ENCODE data around the gene ABCC4. TPM values are rescaled to one million over a fixed set of nuclear protein-coding genes. Genes with fewer than 3 reads are reported as not detected.

Gene ABCC4
- total RNA-seq, 1 donor from 2014 or later: 19.0 TPM

DNA sequence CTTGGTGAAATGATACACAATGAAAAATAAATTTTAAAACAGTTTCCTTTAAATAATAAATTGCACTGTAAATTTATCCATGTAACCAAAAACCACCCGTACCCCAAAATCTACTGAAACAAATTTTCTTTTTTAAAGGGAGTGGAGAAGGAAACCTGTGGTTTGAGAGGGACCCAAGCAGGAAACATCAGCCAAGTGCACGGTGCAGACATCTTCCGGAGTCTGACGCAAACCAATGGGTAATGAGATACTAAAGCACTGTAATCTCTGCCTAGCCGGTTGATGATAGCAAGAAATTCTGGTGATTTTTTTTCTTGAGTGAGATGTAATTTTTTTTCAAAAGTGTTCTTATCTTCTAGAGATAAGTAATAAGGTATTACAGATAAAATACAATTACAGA, 115.4 kb downstream of the ABCC4 start:
- H3K9me3 Mint-ChIP-seq (ENCODE audit: unreplicated experiment): no peaks in the 10 kb centered on the region
- no peak overlapping the region for H3K27ac Mint-ChIP-seq (ENCODE audit: unreplicated experiment)
- no peaks in the 10 kb centered on the region for H3K27me3 Mint-ChIP-seq (ENCODE audit: unreplicated experiment)
- H3K36me3 Mint-ChIP-seq (ENCODE audit: low read depth, unreplicated experiment): no peaks in the 10 kb centered on the region
- peak overlapping the region; percentile 2 for H3K4me3 Mint-ChIP-seq (ENCODE audit: unreplicated experiment)
- no peaks in the 10 kb centered on the region for H3K4me1 Mint-ChIP-seq (ENCODE audit: unreplicated experiment)
- no peak for DNase-seq (ENCODE audit: low spot score)
- TF ChIP-seq, protein P1, sequence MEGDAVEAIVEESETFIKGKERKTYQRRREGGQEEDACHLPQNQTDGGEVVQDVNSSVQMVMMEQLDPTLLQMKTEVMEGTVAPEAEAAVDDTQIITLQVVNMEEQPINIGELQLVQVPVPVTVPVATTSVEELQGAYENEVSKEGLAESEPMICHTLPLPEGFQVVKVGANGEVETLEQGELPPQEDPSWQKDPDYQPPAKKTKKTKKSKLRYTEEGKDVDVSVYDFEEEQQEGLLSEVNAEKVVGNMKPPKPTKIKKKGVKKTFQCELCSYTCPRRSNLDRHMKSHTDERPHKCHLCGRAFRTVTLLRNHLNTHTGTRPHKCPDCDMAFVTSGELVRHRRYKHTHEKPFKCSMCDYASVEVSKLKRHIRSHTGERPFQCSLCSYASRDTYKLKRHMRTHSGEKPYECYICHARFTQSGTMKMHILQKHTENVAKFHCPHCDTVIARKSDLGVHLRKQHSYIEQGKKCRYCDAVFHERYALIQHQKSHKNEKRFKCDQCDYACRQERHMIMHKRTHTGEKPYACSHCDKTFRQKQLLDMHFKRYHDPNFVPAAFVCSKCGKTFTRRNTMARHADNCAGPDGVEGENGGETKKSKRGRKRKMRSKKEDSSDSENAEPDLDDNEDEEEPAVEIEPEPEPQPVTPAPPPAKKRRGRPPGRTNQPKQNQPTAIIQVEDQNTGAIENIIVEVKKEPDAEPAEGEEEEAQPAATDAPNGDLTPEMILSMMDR (IDR thresholded peaks at IDR 0.05; ENCODE audit: unreplicated experiment): no peak

DNA sequence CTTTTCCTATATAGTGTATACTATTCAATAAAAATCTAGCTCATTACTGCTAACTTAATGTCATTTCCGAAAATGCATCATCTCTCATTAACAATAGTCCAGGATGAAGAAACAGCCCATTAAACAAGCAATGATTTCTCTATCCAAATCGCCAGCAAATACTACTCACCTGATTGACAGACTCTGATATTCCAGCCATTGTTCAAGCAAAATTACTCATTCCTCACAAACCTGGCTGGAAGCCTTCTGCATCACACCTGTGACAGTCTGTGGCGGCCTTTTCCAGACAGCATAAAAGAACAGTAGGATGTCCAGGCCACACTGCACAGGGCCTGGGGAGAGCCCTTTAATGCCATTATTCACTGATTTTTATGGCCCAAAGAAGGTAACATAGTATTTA, 115.9 kb downstream of the ABCC4 start:
- no peak overlapping the region for H3K4me3 Mint-ChIP-seq (ENCODE audit: unreplicated experiment)
- DNase-seq (ENCODE audit: low spot score): no peak
- no peaks in the 10 kb centered on the region for H3K27me3 Mint-ChIP-seq (ENCODE audit: unreplicated experiment)
- TF ChIP-seq, protein P1 (IDR thresholded peaks at IDR 0.05; ENCODE audit: unreplicated experiment): no peak
- H3K4me1 Mint-ChIP-seq (ENCODE audit: unreplicated experiment): peaks cover 3% of the 10 kb centered on the region
- H3K9me3 Mint-ChIP-seq (ENCODE audit: unreplicated experiment): no peaks in the 10 kb centered on the region
- no peaks in the 10 kb centered on the region for H3K36me3 Mint-ChIP-seq (ENCODE audit: low read depth, unreplicated experiment)
- no peak overlapping the region for H3K27ac Mint-ChIP-seq (ENCODE audit: unreplicated experiment)

DNA sequence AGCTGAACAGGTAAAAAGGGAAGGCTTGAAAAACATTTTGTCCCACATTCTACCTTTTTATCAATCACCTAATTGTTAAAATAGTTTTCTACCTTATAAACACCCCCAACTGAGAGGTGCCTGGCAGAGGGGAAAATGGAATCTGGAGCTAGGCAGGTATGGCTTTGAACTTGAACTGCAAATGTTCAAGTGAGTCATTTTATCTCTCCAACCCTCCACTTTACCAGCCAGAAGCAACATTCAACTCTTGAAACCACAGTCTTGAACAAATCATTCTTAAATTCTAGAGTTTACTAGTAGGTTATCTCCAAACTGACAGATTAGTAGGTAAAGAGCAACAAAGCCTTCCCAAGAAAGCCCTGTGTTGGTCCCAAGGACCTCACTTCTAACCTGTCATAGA, 116.9 kb downstream of the ABCC4 start:
- no peaks in the 10 kb centered on the region for H3K27me3 Mint-ChIP-seq (ENCODE audit: unreplicated experiment)
- H3K27ac Mint-ChIP-seq (ENCODE audit: unreplicated experiment): no peak overlapping the region
- H3K36me3 Mint-ChIP-seq (ENCODE audit: low read depth, unreplicated experiment): peaks cover 7% of the 10 kb centered on the region
- no peaks in the 10 kb centered on the region for H3K9me3 Mint-ChIP-seq (ENCODE audit: unreplicated experiment)
- peaks cover 3% of the 10 kb centered on the region for H3K4me1 Mint-ChIP-seq (ENCODE audit: unreplicated experiment)
- TF ChIP-seq, protein P1 (IDR thresholded peaks at IDR 0.05; ENCODE audit: unreplicated experiment): no peak
- no peak overlapping the region for H3K4me3 Mint-ChIP-seq (ENCODE audit: unreplicated experiment)
- no peak for DNase-seq (ENCODE audit: low spot score)

DNA sequence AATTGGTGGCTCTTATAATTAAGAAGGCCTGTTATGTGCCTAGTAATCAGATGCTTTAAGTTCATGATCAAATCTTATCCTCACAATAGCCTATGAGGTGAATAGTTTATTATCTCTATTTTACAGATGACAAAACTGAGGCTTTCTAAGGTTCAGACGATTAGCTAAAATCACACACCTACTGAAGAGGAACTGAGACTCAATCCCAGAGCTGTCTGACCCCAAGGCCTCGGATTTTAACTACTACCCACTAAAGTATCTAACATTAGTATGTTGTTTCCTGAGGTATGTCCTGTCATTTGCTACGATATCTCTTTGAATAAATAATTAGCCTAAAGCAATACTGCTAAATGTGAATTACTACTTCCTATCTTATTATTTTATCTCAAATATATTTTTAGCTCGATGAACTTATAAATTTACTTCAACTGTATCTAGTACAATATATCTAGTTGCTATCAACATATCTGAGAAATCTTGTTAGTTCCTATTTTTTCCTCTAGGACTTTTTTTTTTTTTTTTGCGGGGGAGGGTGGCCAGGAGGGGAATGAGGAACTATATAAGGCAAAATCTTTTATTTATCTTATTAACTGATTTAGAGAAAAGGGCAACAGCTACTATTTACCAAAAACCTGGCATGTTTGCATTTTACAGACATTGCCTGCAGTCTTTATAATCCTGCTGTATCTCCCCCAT, 118.5 kb downstream of the ABCC4 start:
- no peak for DNase-seq (ENCODE audit: low spot score)
- Mint-ChIP-seq H3K4me3 (ENCODE audit: unreplicated experiment) (no peak overlapping the region), H3K36me3 (ENCODE audit: low read depth, unreplicated experiment) (peaks cover 11% of the 10 kb centered on the region), H3K27ac (ENCODE audit: unreplicated experiment) (no peak overlapping the region), H3K9me3 (ENCODE audit: unreplicated experiment) (no peaks in the 10 kb centered on the region), H3K27me3 (ENCODE audit: unreplicated experiment) (peaks cover 2% of the 10 kb centered on the region), H3K4me1 (ENCODE audit: unreplicated experiment) (peaks cover 3% of the 10 kb centered on the region)
- TF ChIP-seq, protein P1 (IDR thresholded peaks at IDR 0.05; ENCODE audit: unreplicated experiment): no peak

DNA sequence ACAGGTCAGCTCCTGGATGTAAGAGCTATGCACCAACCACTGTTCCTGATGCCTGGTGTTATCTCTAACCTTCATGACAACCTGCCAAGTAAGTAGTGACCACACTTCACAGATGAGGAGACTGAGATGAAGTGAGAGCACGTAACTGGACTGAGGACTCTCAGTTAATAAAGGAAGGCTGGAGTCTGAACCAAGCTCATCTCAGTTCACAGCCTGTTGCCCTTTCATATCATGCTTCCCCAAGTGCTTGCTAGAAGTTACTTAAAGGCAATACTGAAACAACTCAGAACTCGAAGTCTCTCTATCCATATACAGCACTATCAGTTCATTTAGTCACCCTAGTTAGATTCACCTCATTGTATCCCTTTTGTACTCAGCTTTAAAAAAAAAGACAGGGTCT, 119.7 kb downstream of the ABCC4 start:
- TF ChIP-seq, protein P1 (IDR thresholded peaks at IDR 0.05; ENCODE audit: unreplicated experiment): no peak
- DNase-seq (ENCODE audit: low spot score): no peak
- H3K36me3 Mint-ChIP-seq (ENCODE audit: low read depth, unreplicated experiment): peaks cover 15% of the 10 kb centered on the region

More for the DNA sequence above, 119.7 kb downstream of the ABCC4 start:
- Mint-ChIP-seq H3K9me3 (ENCODE audit: unreplicated experiment) (no peaks in the 10 kb centered on the region), H3K4me3 (ENCODE audit: unreplicated experiment) (no peak overlapping the region), H3K27ac (ENCODE audit: unreplicated experiment) (no peak overlapping the region), H3K4me1 (ENCODE audit: unreplicated experiment) (peaks cover 8% of the 10 kb centered on the region), H3K27me3 (ENCODE audit: unreplicated experiment) (peaks cover 2% of the 10 kb centered on the region)

Data from endothelial cell (in vitro differentiated cells).